ENCODE data around the gene LDB2. TPM values are rescaled to one million over a fixed set of nuclear protein-coding genes. Genes with fewer than 3 reads are reported as not detected.

Gene LDB2
- polyA plus RNA-seq, 2 of the 4 experiments (the other 2 are of a cell fraction) = not detected

DNA sequence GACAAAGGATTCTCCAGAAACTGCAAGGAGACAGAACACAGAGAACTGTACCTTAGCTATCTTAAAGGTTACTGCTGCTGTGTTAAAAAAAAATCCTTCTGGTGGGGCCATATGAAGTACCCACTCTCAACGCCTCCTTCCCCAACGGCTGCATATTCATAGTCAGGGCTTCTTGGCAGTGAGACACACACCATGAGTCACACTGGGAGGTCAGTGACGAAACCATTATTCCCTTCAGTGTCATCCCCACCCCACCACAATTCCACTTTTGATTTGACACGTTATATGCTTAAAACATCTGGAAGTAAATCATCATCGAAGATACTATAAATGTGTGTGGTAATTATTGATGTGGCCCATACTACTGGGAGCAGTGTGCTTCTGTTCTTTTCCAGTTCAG is 271.5 kb downstream of the LDB2 start:
- FAIRE-seq (no peak), DNase-seq (ENCODE audit: low read depth in 1 of 2, low spot score in 1 of 2) (no peak), ATAC-seq (no peak)
- Histone ChIP-seq H3K27ac (no peak overlapping the region), H3K4me3 (no peak overlapping the region), H3K4me1 (no peaks in the 10 kb centered on the region), H3K4me2 (no peak overlapping the region), H3K9me3 (no peaks in the 10 kb centered on the region)
- WGBS (ENCODE audit: missing lambda C conversion rate) = 3% methylated on average over 5 of the region's 5 CpGs
- TF ChIP-seq FOSL2 (IDR thresholded peaks at IDR 0.05) (no peak), FOSL2 (CRISPR knock-in tag; IDR thresholded peaks at IDR 0.05) (no peak), BHLHE40 (IDR thresholded peaks at IDR 0.05; ENCODE audit: low read depth, low read length) (no peak), MYC (IDR thresholded peaks at IDR 0.05; ENCODE audit: borderline replicate concordance, low read length) (no peak), KDM5A (IDR thresholded peaks at IDR 0.05) (no peak), RCOR1 (IDR thresholded peaks at IDR 0.05; ENCODE audit: low read depth, low read length) (no peak), FOSB (CRISPR knock-in tag; IDR thresholded peaks at IDR 0.05) (no peak)
- TF ChIP-seq, protein P1, sequence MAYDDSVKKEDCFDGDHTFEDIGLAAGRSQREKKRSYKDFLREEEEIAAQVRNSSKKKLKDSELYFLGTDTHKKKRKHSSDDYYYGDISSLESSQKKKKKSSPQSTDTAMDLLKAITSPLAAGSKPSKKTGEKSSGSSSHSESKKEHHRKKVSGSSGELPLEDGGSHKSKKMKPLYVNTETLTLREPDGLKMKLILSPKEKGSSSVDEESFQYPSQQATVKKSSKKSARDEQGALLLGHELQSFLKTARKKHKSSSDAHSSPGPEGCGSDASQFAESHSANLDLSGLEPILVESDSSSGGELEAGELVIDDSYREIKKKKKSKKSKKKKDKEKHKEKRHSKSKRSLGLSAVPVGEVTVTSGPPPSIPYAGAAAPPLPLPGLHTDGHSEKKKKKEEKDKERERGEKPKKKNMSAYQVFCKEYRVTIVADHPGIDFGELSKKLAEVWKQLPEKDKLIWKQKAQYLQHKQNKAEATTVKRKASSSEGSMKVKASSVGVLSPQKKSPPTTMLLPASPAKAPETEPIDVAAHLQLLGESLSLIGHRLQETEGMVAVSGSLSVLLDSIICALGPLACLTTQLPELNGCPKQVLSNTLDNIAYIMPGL (CRISPR knock-in tag; IDR thresholded peaks at IDR 0.05; ENCODE audit: borderline replicate concordance) = no peak
- CTCF ChIA-PET = interaction anchor here (0.9 kb wide), 1 partner anchor 16 kb away, joined by 3 read pairs; no protein-coding TSS in a partner anchor
- POLR2A ChIA-PET = no interaction called here

DNA sequence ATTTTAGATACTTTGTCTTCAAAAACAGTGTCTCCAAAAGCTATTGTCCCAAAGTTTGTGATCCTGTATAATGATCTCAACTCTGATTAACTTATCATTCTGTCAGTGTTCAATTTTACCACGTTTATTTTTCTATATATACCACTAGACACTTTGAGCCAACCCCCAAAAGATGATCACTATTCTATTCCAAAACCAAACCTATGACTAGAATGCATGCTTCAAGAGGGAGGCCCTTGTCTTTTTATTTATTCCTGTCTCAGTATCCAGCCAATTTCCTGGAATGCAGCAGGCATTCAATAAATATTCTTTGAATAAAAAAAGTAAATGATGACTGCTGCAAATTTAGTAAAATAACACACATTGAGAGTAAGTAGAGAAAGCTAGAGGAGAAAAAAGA is 275.6 kb downstream of the LDB2 start:
- ChIA-PET POLR2A (no interaction called here), CTCF (no interaction called here)
- DNase-seq (ENCODE audit: low read depth in 1 of 2, low spot score in 1 of 2) = no peak
- no peak overlapping the region for H3K27ac ChIP-seq
- no peak for FAIRE-seq
- ATAC-seq = no peak
- H3K4me1 ChIP-seq = no peaks in the 10 kb centered on the region
- no peak overlapping the region for H3K4me2 ChIP-seq
- 0% methylated on average over 1 of the region's 1 CpG for WGBS (ENCODE audit: missing lambda C conversion rate)
- no peaks in the 10 kb centered on the region for H3K9me3 ChIP-seq
- H3K4me3 ChIP-seq = no peak overlapping the region
- TF ChIP-seq KDM5A (IDR thresholded peaks at IDR 0.05) = no peak
- TF ChIP-seq BHLHE40 (IDR thresholded peaks at IDR 0.05; ENCODE audit: low read depth, low read length) = no peak
- TF ChIP-seq TP53 (CRISPR knock-in tag; IDR thresholded peaks at IDR 0.05) = no peak
- TF ChIP-seq FOXS1 (CRISPR knock-in tag; IDR thresholded peaks at IDR 0.05) = no peak

DNA sequence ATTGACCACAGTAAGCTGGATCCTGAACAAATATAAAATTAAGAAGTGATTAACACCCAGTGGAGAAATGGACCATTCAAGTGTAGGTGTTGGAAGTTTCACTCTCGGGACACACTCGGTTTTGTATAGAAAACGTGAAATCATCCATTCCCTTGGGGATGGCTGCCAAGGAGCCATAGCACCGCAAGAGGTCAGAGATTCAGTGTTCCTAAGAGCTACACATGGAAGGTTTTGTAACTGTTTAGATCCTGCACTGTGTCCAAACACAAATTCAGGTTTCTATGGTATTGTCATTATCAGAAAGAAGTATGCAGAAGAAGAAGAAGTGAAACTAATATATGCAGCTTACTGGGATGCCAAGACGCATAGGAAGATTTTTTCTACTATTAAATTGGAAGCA is 281.0 kb downstream of the LDB2 start:
- DNase-seq (ENCODE audit: low read depth in 1 of 2, low spot score in 1 of 2) (no peak), ATAC-seq (no peak), FAIRE-seq (no peak)
- TF ChIP-seq POLR2A (IDR thresholded peaks at IDR 0.05; ENCODE audit: low read length) (no peak), JUN (IDR thresholded peaks at IDR 0.05) (no peak), EHMT2 (IDR thresholded peaks at IDR 0.05; ENCODE audit: low read depth) (no peak), RNF2 (IDR thresholded peaks at IDR 0.05; ENCODE audit: borderline replicate concordance, low read depth) (no peak), EHF (CRISPR knock-in tag; IDR thresholded peaks at IDR 0.05) (no peak), RARB (CRISPR knock-in tag; IDR thresholded peaks at IDR 0.05) (no peak), KDM1A (IDR thresholded peaks at IDR 0.05; ENCODE audit: low read depth) (no peak), TFCP2L1 (CRISPR knock-in tag; IDR thresholded peaks at IDR 0.05) (no peak), MAFK (IDR thresholded peaks at IDR 0.05; ENCODE audit: partially characterized antibody) (no peak), RAD21 (conservative IDR thresholded peaks at IDR 0.05 in 1 of 2, IDR thresholded peaks at IDR 0.05 in 1 of 2) (no peak), NFE2L2 (conservative IDR thresholded peaks at IDR 0.05; ENCODE audit: low read length) (no peak), FOXS1 (CRISPR knock-in tag; IDR thresholded peaks at IDR 0.05) (no peak), POLR2AphosphoS2 (conservative IDR thresholded peaks at IDR 0.05; ENCODE audit: low read length) (no peak), SREBF2 (IDR thresholded peaks at IDR 0.05) (no peak), RCOR1 (IDR thresholded peaks at IDR 0.05; ENCODE audit: low read depth, low read length) (no peak), GATA3 (IDR thresholded peaks at IDR 0.05; ENCODE audit: borderline replicate concordance) (no peak), ESRRA (IDR thresholded peaks at IDR 0.05; ENCODE audit: borderline replicate concordance, low read length) (no peak)
- TF ChIP-seq, protein P2, sequence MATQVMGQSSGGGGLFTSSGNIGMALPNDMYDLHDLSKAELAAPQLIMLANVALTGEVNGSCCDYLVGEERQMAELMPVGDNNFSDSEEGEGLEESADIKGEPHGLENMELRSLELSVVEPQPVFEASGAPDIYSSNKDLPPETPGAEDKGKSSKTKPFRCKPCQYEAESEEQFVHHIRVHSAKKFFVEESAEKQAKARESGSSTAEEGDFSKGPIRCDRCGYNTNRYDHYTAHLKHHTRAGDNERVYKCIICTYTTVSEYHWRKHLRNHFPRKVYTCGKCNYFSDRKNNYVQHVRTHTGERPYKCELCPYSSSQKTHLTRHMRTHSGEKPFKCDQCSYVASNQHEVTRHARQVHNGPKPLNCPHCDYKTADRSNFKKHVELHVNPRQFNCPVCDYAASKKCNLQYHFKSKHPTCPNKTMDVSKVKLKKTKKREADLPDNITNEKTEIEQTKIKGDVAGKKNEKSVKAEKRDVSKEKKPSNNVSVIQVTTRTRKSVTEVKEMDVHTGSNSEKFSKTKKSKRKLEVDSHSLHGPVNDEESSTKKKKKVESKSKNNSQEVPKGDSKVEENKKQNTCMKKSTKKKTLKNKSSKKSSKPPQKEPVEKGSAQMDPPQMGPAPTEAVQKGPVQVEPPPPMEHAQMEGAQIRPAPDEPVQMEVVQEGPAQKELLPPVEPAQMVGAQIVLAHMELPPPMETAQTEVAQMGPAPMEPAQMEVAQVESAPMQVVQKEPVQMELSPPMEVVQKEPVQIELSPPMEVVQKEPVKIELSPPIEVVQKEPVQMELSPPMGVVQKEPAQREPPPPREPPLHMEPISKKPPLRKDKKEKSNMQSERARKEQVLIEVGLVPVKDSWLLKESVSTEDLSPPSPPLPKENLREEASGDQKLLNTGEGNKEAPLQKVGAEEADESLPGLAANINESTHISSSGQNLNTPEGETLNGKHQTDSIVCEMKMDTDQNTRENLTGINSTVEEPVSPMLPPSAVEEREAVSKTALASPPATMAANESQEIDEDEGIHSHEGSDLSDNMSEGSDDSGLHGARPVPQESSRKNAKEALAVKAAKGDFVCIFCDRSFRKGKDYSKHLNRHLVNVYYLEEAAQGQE (IDR thresholded peaks at IDR 0.05) = no peak
- TF ChIP-seq, protein P3, sequence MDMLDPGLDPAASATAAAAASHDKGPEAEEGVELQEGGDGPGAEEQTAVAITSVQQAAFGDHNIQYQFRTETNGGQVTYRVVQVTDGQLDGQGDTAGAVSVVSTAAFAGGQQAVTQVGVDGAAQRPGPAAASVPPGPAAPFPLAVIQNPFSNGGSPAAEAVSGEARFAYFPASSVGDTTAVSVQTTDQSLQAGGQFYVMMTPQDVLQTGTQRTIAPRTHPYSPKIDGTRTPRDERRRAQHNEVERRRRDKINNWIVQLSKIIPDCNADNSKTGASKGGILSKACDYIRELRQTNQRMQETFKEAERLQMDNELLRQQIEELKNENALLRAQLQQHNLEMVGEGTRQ (IDR thresholded peaks at IDR 0.05) = no peak
- Histone ChIP-seq H3K27ac (no peak overlapping the region), H3K4me1 (no peaks in the 10 kb centered on the region), H3K4me3 (no peak overlapping the region), H3K9me3 (no peaks in the 10 kb centered on the region), H3K4me2 (no peak overlapping the region)
- POLR2A ChIA-PET = interaction anchor here (0.5 kb wide), 1 partner anchor 19 kb away, joined by 5 read pairs; no protein-coding TSS in a partner anchor
- 0% methylated on average over 5 of the region's 5 CpGs for WGBS (ENCODE audit: missing lambda C conversion rate)
- CTCF ChIA-PET = no interaction called here

All from A549 (cell line).